NCI-H82 treated with DMSO at 0.1 percent for 48 hours (cell line): ENCODE results near the gene AK8.

Source experiments
- DNase-seq: peaks from one replicate; lab custom pipeline; 2025; ENCODE audit not compliant: unreplicated experiment; lab: John Stamatoyannopoulos, UW

The AK8 gene

DNA sequence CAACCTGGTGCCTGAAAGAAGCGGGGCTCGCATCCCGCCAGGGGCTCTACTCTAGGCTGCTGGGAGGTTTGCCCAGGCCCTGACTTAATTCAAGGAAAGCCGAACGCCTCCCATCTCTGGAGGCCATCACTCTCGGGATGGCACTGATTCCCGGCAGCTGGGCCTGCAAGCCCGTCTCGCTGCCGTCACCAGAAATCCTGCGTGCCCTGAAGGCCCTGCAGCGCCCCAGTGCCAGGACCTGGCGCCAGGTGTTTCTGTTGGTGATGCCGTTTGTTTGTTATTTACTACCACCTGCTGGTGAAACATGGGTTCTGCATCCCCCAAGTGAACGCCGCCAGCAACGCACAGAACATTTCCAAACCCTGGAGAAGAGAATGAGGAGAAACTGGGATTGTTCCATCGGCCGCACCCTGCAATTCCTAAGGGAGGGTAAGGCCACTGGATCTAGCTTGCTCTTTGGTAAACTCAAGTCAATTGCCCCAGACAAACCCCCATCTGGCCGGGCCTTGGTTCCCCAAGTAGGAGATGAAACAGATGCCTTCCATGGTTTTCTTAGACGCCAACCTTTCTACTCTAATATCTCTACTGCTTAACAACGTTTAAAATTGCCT lies 77.9 kb downstream of the AK8 start:
- DNase-seq: peak; percentile 9

DNA sequence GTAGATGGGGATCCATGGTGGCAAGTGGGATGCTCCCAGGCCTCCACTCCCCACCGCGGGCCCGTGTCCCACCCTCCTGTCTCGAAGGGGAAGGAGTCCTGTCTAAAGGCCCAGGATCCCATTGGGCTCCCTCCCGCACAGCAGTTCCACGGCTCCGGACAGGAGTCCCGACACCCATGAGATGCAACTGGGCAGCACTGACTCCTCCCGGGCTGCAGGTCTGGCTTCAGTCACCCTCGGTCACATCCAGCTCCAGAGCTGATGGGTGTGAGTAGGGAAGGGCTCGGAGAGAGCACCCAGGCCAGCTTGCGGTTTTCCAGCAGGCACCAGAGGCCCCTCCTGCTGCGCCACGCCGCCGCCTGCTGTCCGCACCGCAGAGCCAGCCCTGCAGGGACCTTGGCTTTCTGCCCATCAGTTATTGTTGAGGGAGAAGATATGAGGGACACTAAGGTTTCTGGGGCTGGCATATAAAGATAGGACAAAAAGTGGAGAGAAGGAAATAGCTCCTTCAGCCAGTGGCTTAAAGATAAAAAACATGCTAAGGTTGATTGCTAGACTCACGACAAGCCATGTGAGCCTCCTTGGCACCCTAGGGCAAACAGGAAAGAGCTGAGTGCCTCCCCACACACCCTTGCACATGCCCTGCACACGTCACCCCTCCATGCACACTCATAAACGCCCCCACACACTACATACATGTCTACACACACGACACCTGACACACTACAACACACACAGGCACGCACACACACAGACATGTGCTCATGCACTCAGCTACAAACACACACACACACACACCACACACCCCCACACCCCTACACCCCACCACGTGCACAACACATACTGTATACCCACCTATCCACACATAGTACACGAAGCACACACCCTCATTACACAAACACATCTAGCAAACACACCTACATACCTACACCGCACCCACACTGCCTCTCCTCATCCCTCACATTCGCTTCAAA lies 79.0 kb downstream of the AK8 start:
- no peak for DNase-seq

DNA sequence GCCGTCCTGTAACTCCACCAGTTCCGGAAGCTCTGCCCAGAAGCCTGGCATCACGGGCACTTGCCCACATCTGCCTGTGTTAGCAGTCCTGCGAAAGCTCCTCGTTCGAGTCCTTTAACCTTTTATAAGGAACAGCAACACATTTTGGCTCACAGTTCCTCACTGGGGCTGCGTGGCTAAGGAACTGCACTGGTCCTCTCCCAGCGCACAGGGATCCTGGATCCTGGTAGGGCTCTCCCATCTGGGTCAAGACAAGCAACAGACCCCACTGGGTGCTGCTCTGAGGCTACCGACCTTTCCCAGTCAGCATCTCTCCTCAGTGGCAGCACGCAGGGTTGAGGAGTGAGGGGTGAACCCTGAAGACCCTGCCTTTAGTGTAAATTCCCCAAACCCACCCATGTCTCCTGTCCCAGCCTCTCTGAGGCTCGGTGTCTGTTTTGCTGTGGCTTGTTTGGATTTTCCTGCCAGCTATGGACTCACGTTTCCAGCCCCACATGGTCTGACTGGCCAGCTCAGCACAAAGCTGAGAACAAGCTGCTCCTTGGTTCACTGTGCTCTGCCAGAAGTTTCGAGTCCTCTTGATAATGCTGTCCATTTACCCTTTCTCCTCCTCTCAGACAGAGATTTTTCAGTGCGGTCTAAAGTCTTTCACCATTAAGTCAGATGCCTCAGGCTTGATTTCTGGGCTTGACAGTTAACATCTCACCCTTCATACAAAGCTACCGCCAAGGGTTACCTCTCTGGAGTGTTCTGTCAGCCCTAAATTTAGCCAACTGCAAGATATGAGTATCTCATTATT lies 80.0 kb downstream of the AK8 start:
- DNase-seq: no peak

DNA sequence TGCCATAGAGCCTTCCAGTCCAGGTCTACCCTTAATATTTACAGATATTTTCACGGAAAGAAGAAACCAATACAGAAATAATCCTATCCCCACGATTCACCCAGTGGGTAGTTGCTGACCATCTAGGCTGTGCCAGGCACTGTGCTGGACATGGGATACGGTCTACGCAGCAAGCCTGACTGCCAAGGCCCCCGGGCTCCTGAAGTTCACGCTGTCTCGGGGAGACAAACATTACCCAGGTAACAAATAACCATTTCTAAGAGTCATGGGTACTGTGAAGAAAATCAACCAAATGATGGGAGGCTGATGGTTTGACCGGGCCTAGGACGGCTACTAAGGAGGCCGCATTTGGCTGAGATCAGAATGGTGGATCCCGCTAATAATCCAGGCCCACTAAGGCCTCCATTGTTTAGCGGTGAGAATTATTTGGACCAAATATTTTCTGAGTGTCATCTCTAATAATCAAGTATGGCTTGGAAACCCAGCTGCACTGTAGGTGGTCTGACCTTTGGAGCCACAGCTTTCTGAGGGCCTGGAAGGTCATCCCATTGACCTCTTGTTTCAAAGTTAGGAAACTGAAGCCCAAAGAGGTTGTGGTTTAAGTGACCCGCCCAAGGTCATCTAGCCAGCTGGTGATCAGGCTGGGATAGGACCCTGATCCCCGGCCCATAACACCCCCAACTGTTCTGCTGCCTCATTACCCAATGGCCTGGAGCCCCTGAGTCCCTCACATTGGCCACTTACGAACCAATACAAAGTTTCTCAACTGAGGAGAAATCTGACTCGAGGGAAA lies 82.4 kb downstream of the AK8 start:
- DNase-seq: no peak

DNA sequence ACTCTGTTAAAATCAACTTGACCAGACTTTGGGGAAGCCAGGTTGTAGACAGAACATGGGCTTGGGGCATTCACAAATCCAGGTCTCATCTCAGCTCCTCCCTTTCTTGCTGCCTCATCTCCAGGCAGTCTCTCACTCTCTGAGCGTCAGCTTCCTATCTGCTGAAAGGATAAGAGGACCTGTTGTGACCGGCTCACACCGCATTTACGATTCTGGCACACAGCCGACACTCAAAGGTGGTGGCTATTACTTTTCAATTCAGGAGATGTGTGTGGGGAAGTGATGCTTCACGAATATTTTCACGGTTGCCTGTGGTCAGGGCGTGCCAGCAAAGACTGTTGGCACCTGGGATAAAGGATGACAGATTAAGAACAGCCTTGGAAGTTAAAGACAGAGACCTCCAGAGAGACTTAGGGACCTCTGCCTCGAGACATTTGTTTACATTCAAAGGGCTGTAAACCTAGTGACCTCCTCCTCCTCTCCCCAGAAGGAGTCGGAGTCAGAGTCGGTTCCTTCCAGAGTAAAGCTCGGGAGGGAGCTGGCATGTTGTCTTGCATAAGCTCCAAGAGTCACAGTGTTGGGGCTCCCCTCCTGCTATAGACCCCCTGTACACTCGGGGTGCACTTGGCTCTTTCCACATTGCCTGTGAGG lies 83.2 kb downstream of the AK8 start:
- no peak for DNase-seq

DNA sequence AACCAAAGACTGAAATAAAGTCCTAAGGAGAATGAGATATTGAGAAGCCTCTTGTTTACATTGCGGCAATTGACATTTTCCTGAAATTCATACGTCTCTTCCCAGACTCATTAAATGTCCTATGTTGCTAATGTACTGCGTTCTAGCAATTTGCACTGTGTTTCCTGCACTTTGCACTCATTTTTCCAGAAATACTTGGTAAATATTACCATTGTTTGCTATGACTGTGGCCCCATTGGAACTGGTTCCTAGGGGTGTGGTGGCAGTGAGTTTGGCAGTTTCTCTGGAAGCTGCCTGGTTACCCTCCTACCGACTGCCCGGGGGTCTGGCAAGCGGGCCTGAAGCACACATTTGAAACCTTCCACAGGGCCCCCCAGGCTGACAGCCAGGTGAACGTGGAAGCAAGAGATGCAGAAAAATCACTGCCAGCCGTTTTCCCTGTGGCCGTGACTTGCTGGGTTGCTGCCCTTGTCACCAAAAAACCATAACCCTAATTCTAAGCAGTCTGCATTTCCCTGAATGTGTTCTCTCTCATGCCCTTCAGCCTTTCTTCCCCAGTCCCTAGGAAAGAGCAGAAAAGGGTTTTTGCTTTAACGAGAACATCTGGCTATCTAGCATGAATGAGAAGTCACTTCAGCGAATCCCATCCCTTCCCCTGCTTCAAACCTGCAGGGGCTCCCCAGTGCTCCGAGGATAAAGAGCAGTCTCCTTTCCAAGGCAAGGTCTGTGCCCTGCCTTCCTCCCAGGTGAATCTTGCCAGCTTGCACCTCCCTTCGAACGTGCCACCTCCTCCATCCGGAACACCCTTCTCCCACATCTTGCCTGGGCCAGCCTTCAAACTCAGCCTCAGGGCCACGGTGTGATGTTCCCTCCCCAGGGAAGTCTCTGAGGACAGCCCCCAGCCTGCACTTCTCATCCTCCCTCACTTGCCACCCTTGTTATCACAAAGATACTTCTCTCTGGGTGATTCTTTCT lies 84.2 kb downstream of the AK8 start:
- DNase-seq: no peak

DNA sequence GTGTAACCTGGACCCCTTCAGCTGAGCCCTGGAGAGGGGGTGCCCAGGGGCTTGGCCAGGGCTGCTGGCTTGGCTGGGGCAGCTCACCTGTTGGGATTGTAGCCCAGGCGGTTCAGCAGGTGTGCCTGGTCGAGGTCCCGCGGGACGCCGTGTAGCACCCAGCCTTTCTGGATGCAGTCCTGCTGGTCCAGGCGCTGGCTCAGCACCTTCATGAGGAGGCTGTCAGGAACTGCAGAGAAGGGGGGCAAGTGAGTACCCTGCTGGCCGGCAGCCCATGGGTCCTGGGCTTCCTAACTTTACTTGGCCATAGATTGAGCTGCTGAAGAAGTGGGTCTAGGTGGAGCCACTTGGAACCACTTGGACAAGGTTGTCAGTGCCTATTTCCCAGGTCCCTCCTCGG lies 85.5 kb downstream of the AK8 start:
- DNase-seq: no peak

DNA sequence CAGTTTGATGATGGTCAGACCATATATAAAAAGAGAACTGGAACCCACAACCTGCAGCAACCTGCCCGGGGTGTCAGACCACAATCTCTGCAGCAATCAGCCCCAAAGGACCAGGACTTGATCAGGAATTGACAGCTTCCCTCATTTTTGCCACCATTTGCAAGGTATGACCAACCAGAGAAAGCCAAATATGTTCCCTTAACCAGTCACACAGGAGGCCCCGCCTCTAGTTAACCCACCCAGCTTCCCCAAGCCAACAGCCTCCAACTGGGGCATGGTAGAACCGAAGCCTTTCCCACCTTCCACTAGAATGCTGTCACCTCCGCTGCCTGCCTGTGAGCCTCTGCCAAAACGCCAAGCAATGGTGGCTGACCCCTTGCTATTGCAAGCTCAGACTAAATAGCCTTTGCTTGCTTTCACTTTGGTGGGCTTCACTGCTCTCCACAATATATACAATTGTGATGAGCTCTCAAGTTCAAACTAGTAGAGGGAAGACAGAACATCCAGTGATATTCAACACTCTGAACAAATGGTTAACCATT lies 86.3 kb downstream of the AK8 start:
- DNase-seq: no peak

DNA sequence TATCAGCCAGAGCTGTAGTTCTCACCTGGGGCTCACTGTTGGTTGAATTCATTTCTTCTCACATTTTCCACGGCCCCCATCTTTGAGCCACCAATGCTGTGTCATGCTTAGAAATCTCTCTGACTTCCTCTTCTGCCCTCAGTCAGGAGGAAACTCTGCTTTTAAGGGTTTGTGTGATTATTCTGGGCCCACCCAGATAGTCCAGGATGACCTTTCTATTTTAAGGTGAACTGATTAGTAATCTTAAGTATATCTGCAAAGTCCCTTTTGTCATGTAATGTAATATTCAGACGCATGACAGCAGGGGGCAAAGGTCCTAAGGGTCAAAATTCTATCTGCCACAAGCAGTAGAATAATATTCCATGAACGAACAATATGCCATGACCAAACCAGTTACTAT lies 88.4 kb downstream of the AK8 start:
- DNase-seq: no peak

DNA sequence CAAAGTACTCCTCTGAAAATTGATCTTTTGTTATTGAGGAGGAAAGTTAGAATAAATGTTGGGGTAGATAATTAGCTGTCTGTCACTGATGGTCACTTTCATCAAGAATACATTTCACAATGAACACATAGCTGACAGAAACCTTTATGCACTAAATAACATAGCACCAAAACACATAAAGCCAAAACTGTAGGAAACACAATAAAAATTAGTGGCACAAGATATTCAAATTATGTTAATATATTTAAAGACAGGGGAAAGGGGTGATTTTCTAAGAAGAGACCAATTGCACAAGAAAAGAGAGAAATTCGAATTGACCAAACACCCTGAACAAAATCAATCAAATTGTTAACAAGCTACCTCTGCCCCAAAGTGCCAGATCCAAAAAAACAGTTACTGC lies 89.7 kb downstream of the AK8 start:
- DNase-seq: no peak

DNA sequence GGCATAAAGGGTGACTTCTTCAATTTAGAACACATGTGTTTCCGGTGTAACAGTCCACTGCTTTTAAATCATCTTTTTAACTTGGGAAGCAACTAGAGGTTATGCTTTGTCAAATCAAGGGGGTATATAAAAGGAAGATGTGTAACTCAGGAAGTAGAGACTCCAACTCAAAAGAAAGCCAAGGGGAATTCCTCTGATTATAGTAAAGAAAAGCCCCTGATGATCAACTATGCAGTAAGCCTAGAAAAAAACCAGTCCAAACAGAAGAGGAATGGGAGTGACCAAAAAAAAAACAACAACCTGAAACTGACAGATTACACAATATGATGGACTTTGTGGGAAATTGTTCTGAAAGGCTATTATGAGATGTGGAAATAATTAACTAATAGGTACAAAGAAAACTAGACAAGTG lies 90.3 kb downstream of the AK8 start:
- no peak for DNase-seq

DNA sequence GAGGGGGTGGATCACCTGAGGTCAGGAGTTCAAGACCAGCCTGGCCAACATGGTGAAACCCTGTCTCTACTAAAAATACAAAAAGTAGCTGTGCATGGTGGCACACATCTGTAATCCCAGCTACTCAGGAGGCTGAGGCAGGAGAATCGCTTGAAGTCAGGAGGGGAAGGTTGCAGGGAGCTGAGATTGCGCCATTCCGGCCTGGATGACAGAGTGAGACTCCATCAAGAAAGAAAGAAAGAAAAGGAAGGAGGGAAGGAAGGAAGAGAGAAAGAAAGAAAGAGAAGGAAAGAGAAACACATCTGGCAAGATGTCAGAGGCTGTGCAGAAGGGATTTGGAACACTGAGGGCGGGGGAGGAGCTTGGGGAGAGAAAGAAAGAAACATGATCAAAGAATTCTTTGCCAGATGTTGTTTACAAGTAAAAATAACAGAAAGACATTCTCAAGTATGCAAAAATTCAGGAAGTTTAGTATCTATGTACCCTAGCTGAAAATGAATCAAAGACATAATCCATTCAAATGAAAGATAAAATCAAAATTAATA lies 93.7 kb downstream of the AK8 start:
- no peak for DNase-seq

DNA sequence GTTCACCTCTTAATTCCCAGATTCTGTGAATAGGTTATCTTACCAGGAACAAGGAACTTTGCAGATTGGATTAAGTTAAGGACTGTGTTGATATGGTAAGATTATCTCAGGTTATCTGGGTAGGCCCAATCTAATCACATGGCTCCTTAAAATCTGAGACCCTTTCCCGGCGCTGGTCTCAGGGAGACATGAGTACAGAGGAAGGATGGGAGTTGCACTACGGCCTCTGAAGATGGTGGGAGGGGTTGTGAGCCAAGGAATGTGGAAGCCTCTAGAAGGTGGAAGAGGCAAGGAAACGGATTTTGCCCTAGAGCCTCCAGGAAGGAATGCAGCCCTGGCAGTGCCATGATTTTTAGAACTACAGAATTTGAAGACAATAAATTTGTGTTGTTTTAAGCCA lies 95.1 kb downstream of the AK8 start:
- no peak for DNase-seq

DNA sequence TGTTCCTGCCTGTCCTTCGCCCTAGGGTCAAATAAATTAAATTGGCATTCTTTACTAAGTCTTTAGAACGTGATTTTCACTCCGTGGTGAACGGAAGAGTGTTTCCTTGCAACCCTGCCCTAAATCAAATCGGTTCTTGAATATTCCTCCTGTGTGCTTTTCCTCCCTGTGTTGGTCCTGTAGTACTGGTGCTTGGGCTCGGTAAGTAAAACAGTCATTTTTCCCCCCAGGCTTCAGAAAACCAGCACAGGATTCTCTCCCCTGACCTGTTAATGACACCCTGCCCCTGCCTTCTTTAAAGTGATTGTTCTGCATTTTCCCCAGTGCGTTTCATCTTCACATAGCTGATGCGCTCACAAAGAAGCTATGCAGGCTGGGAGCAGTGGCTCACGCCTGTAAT lies 96.0 kb downstream of the AK8 start:
- DNase-seq: no peak

DNA sequence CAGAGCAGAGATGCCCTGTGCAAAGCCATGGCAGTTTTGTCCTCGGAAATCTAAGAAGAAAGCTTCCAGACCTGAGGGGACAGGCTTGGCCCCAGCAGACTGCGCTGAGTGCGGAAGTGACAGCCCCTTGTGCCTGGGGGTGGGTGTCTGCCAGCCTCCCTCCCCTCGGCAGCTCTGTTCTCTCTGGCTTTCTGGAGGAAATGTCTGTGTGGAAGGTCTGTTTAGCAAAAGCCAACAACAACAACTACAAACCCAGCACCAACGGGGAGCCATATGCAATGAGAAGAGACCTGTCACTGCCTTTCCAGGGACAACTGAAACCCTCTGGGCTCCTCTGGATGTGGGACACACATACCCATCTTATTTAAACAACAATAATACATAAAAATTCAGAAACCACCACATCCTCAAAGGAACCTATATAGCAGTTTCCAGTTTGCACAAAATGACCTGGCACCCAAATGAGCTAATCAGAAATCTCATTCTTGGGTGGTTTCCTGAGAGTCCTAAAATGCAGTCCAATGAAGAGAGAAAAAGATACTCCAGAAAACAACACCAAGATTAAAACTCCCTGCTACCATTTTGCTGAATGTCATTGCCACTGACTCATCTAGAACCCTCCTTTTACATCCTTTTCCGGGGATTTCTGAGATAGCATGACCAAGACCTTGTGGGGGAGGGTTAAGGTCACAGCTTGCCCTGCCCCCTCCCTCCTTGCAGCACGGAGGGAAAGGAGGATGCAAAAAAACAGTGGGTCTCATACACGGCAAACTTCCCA lies 97.7 kb downstream of the AK8 start:
- no peak for DNase-seq

DNA sequence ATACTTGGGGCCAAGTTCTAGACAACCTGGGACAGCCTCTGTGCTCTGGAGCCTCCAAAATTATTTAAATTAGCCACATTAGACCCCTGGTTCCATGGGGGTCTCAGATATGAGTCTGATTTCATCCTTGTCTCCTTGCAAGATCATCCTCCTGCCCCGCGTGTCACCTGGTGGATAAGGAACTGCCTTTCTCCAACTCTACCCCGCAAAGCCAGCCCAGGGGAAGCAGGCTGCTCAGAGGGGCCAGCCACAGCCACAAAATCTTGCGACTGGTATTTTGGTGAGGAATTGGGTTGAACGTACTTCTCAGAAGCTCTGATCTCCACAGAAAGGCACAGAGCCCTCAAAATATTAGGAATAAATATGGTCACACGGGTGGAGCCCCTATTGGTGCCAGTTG lies 101.2 kb downstream of the AK8 start:
- no peak for DNase-seq

DNA sequence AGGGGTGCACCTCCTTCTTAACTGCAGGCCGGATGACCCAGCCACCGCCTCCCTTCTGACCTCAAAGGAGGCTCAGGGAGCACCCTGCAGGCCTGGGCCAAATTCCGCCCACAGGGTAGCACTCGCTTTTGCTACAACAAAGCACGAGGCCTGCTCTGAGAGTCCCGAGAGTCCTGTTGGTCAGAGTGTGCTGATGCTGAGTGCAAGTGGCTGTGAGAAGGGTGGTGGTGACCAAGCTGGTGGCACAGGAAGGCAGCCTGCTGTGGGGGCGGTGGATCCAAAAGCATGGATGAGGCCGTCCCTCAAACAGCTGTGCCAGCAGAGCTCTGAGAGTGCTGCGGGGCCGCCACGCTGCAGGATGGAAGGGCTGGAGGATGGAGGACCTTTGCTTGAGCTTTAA lies 101.8 kb downstream of the AK8 start:
- DNase-seq: no peak

DNA sequence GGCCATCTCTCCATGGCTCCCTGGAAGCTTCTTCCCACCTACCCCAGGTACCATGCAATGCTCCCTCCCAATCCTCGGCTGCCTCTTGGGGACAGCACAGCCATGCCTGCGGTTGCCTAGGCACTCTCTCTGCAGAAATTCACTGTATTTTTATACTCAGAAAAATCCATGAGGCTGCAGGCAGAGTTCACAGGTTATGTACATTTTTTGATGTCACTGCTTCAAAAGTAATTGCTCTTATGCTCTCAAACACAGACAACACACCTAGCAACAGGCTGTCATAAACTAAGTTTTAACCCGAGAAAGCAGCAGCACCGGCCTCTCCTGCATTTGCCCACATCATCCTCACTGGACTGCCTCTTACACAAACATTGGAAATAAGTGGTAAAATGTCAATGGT lies 102.4 kb downstream of the AK8 start:
- DNase-seq: no peak
